GM06990 (cell line): ENCODE measurements around the gene RTEL1.

Experiments
- DNase-seq: peaks from one replicate; pipeline ENCODE4 v3.0.0-alpha.2; 2011; ENCODE audit not compliant: insufficient read length; ENCODE audit errors: extremely low read depth
- H3K27me3 ChIP-seq: replicated peaks from 2 replicates; pipeline ENCODE4 v1.6.0; 2011; ENCODE audit warnings: low read length; ENCODE audit not compliant: control insufficient read depth, insufficient read depth
- H3K36me3 ChIP-seq: 2 replicates; pipeline ENCODE4 v1.5.1; 2011; ENCODE audit warnings: low read length; ENCODE audit not compliant: control insufficient read depth, insufficient read depth
- H3K4me3 ChIP-seq: replicated peaks from 2 replicates; pipeline ENCODE4 v1.5.1; 2011; ENCODE audit warnings: low read depth, mild to moderate bottlenecking, control low read depth, low read length
- TF ChIP-seq, protein P1 (sequence below): IDR thresholded peaks from 2 replicates; pipeline ENCODE4 v1.5.1; 2011; ENCODE audit warnings: low read length, control low read depth, mild to moderate bottlenecking, inconsistent platforms; ENCODE audit not compliant: insufficient read depth, poor library complexity, severe bottlenecking

RTEL1 gene

DNA sequence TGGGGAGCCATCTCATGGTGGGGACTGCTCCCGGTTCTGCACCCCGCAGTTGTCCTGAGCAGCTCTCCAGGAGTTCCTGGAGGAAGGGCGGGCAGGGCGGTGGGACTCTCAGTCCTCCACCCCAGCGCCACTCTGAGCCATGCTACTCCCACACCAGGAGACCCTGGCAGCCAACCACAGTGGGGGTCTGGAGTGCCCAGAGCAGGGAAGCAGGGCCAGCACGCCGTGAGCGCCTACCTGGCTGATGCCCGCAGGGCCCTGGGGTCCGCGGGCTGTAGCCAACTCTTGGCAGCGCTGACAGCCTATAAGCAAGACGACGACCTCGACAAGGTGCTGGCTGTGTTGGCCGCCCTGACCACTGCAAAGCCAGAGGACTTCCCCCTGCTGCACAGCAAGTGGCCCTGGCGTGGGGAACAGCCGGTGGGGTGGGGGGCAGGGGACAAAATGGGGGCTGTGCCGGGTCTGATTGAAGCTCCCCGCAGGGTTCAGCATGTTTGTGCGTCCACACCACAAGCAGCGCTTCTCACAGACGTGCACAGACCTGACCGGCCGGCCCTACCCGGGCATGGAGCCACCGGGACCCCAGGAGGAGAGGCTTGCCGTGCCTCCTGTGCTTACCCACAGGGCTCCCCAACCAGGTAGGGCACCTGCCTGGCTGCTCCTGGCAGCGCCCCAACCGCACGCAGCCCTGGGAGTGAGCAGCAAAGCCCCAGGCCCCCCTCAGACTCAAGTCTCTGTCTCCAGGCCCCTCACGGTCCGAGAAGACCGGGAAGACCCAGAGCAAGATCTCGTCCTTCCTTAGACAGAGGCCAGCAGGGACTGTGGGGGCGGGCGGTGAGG, 36.7 kb downstream of the RTEL1 start:
- Histone ChIP-seq H3K4me3 (no peak overlapping the region), H3K36me3 (peaks cover 5% of the 10 kb centered on the region)
- no peak for DNase-seq

DNA sequence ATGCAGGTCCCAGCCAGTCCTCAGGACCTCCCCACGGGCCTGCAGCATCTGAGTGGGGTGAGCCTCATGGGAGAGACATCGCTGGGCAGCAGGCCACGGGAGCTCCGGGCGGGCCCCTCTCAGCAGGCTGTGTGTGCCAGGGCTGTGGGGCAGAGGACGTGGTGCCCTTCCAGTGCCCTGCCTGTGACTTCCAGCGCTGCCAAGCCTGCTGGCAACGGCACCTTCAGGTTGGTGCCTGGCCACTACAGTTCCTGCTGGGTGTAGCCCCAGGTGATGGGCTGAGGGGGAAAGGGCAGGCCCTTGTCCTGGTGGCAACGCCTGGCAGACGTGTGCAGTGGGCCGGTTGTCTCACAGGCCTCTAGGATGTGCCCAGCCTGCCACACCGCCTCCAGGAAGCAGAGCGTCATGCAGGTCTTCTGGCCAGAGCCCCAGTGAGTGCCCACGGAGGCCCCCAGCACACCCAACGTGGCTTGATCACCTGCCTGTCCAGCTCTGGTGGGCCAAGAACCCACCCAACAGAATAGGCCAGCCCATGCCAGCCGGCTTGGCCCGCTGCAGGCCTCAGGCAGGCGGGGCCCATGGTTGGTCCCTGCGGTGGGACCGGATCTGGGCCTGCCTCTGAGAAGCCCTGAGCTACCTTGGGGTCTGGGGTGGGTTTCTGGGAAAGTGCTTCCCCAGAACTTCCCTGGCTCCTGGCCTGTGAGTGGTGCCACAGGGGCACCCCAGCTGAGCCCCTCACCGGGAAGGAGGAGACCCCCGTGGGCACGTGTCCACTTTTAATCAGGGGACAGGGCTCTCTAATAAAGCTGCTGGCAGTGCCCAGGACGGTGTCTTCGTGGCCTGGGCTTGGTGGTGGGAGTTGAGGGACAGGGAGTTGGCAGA, 37.6 kb downstream of the RTEL1 start:
- Histone ChIP-seq H3K27me3 (no peaks in the 10 kb centered on the region), H3K4me3 (no peak overlapping the region), H3K36me3 (peaks cover 8% of the 10 kb centered on the region)
- no peak for DNase-seq
- TF ChIP-seq, protein P1, sequence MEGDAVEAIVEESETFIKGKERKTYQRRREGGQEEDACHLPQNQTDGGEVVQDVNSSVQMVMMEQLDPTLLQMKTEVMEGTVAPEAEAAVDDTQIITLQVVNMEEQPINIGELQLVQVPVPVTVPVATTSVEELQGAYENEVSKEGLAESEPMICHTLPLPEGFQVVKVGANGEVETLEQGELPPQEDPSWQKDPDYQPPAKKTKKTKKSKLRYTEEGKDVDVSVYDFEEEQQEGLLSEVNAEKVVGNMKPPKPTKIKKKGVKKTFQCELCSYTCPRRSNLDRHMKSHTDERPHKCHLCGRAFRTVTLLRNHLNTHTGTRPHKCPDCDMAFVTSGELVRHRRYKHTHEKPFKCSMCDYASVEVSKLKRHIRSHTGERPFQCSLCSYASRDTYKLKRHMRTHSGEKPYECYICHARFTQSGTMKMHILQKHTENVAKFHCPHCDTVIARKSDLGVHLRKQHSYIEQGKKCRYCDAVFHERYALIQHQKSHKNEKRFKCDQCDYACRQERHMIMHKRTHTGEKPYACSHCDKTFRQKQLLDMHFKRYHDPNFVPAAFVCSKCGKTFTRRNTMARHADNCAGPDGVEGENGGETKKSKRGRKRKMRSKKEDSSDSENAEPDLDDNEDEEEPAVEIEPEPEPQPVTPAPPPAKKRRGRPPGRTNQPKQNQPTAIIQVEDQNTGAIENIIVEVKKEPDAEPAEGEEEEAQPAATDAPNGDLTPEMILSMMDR: no peak

More for the DNA sequence above, 36.7 kb downstream of the RTEL1 start:
- TF ChIP-seq, protein P1: no peak
- H3K27me3 ChIP-seq: no peaks in the 10 kb centered on the region

DNA sequence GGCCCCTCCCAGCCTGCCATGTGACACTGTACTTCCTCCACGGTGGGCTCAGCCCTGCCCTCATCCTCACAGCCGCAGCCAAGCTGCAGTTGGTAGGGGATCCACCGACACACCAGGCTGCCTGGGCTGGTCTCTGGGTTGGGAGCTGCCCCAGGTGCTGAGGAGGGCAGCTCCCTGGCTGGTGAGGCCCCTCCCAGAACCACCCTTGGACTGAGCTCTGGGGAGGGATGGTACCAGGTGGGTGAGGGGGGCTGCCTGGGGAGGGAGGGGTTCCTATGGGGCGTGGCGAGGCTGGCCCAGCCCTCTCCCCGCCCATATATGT, 38.2 kb downstream of the RTEL1 start:
- no peak for DNase-seq
- TF ChIP-seq, protein P1: no peak

DNA sequence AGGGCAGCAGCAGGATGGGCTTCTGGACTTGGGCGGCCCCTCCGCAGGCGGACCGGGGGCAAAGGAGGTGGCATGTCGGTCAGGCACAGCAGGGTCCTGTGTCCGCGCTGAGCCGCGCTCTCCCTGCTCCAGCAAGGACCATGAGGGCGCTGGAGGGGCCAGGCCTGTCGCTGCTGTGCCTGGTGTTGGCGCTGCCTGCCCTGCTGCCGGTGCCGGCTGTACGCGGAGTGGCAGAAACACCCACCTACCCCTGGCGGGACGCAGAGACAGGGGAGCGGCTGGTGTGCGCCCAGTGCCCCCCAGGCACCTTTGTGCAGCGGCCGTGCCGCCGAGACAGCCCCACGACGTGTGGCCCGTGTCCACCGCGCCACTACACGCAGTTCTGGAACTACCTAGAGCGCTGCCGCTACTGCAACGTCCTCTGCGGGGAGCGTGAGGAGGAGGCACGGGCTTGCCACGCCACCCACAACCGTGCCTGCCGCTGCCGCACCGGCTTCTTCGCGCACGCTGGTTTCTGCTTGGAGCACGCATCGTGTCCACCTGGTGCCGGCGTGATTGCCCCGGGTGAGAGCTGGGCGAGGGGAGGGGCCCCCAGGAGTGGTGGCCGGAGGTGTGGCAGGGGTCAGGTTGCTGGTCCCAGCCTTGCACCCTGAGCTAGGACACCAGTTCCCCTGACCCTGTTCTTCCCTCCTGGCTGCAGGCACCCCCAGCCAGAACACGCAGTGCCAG, 38.7 kb downstream of the RTEL1 start, which contains the start of gene TNFRSF6B:
Gene TNFRSF6B, plus strand, starts transcription at position 25 of the 729 bp plus-strand sequence. Its CDS starts 116 bp downstream, at position 141.
- peaks cover 8% of the 10 kb centered on the region for H3K36me3 ChIP-seq
- no peak for DNase-seq
- no peaks in the 10 kb centered on the region for H3K27me3 ChIP-seq
- TF ChIP-seq, protein P1: no peak
- no peak within 1 kb of the TSS for H3K4me3 ChIP-seq

More for the DNA sequence above, 38.2 kb downstream of the RTEL1 start:
- Histone ChIP-seq H3K27me3 (no peaks in the 10 kb centered on the region), H3K4me3 (no peak overlapping the region), H3K36me3 (peaks cover 8% of the 10 kb centered on the region)

DNA sequence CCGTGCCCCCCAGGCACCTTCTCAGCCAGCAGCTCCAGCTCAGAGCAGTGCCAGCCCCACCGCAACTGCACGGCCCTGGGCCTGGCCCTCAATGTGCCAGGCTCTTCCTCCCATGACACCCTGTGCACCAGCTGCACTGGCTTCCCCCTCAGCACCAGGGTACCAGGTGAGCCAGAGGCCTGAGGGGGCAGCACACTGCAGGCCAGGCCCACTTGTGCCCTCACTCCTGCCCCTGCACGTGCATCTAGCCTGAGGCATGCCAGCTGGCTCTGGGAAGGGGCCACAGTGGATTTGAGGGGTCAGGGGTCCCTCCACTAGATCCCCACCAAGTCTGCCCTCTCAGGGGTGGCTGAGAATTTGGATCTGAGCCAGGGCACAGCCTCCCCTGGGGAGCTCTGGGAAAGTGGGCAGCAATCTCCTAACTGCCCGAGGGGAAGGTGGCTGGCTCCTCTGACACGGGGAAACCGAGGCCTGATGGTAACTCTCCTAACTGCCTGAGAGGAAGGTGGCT, 39.3 kb downstream of the RTEL1 start:
- Histone ChIP-seq H3K36me3 (peaks cover 10% of the 10 kb centered on the region), H3K27me3 (no peaks in the 10 kb centered on the region), H3K4me3 (no peak overlapping the region)
- DNase-seq: no peak
- TF ChIP-seq, protein P1: no peak
